ENCODE results near the gene LDAF1.
"Not testable (repeated sequence)": the region's sequence is repeated elsewhere in the genome, so short reads cannot be mapped to it uniquely, and the experiment has no call there.

Gene LDAF1

GRCh38 chr16:21158208-21159110, at the start of gene LDAF1:
Gene LDAF1, plus strand, starts transcription at chr16:21158674. Its CDS starts 2,509 bp downstream, at chr16:21161183.
- DNase-seq (ENCODE audit: low read depth in 2 of 3, low spot score in 1 of 3): peak; percentile 49 to 79 (median 72)

GRCh38 chr16:21115551-21115950, 42.9 kb upstream of the LDAF1 start:
- DNase-seq (ENCODE audit: low read depth in 2 of 3, low spot score in 1 of 3): not testable (repeated sequence)

- peak in 1 of 3 donors; percentile 6 for DNase-seq (ENCODE audit: low read depth in 2 of 3, low spot score in 1 of 3)
Observed at GRCh38 chr16:21116148-21116693, 42.3 kb upstream of the LDAF1 start.

- no peak for DNase-seq (ENCODE audit: low read depth in 2 of 3, low spot score in 1 of 3)
Observed at GRCh38 chr16:21117567-21117966, 40.9 kb upstream of the LDAF1 start.

- DNase-seq (ENCODE audit: low read depth in 2 of 3, low spot score in 1 of 3): no peak
Observed at GRCh38 chr16:21120976-21121520, 37.4 kb upstream of the LDAF1 start.

GRCh38 chr16:21125191-21125590, 33.3 kb upstream of the LDAF1 start:
- no peak for DNase-seq (ENCODE audit: low read depth in 2 of 3, low spot score in 1 of 3)

GRCh38 chr16:21126518-21126917, 32.0 kb upstream of the LDAF1 start:
- DNase-seq (ENCODE audit: low read depth in 2 of 3, low spot score in 1 of 3): no peak

GRCh38 chr16:21128991-21129390, 29.5 kb upstream of the LDAF1 start:
- no peak for DNase-seq (ENCODE audit: low read depth in 2 of 3, low spot score in 1 of 3)

GRCh38 chr16:21130811-21131210, 27.7 kb upstream of the LDAF1 start:
- DNase-seq (ENCODE audit: low read depth in 2 of 3, low spot score in 1 of 3): no peak

GRCh38 chr16:21134053-21134452, 24.4 kb upstream of the LDAF1 start:
- DNase-seq (ENCODE audit: low read depth in 2 of 3, low spot score in 1 of 3): no peak

- no peak for DNase-seq (ENCODE audit: low read depth in 2 of 3, low spot score in 1 of 3)
Observed at GRCh38 chr16:21145738-21146137, 12.7 kb upstream of the LDAF1 start.

- DNase-seq (ENCODE audit: low read depth in 2 of 3, low spot score in 1 of 3): no peak
Observed at GRCh38 chr16:21150375-21151001, 8.0 kb upstream of the LDAF1 start, which contains the start of gene DNAH3. Gene DNAH3, minus strand, starts transcription at chr16:21150846. Its CDS starts 527 bp downstream, at chr16:21150319.

GRCh38 chr16:21152160-21153030, 6.1 kb upstream of the LDAF1 start:
- DNase-seq (ENCODE audit: low read depth in 2 of 3, low spot score in 1 of 3): not testable (repeated sequence)

GRCh38 chr16:21153124-21153729, 5.2 kb upstream of the LDAF1 start:
- DNase-seq (ENCODE audit: low read depth in 2 of 3, low spot score in 1 of 3): not testable (repeated sequence)

- not testable (repeated sequence) for DNase-seq (ENCODE audit: low read depth in 2 of 3, low spot score in 1 of 3)
Observed at GRCh38 chr16:21156011-21156410, 2.5 kb upstream of the LDAF1 start.

GRCh38 chr16:21156767-21157467, 1.6 kb upstream of the LDAF1 start:
- DNase-seq (ENCODE audit: low read depth in 2 of 3, low spot score in 1 of 3): no peak

GRCh38 chr16:21157632-21158031, 842 bp upstream of the LDAF1 start:
- DNase-seq (ENCODE audit: low read depth in 2 of 3, low spot score in 1 of 3): no peak

GRCh38 chr16:21159281-21159951, 942 bp downstream of the LDAF1 start:
- DNase-seq (ENCODE audit: low read depth in 2 of 3, low spot score in 1 of 3): no peak

GRCh38 chr16:21160276-21160675, 1.8 kb downstream of the LDAF1 start:
- DNase-seq (ENCODE audit: low read depth in 2 of 3, low spot score in 1 of 3): no peak

Data from stimulated activated CD4-positive, alpha-beta T cell treated with anti-CD3 and anti-CD28 coated beads, Interleukin-12 subunit alpha, Interleukin-12 subunit beta, amount 100 ng/mL, for 48 hours (primary cell).